ENCODE data around the gene GCG.

DNA sequence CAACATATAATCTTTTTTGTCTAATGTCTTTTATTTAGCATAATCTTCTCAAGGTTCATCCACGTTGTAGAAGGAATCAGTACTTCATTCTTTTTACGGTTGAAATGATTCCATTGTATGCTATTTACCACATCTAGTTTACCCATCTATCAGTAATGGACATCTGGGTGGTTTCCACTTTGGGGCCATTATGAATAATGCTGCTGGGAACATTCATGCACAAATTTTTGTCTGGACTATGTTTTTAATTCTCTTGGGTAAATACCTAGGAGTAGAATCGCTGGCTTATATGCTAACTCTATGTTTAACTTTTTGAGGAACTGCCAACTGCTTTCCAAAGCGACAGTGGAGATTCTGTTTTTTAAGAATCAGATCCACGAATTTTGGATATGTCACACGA, 7.4 kb upstream of the GCG start:
- TF ChIP-seq, protein P1, sequence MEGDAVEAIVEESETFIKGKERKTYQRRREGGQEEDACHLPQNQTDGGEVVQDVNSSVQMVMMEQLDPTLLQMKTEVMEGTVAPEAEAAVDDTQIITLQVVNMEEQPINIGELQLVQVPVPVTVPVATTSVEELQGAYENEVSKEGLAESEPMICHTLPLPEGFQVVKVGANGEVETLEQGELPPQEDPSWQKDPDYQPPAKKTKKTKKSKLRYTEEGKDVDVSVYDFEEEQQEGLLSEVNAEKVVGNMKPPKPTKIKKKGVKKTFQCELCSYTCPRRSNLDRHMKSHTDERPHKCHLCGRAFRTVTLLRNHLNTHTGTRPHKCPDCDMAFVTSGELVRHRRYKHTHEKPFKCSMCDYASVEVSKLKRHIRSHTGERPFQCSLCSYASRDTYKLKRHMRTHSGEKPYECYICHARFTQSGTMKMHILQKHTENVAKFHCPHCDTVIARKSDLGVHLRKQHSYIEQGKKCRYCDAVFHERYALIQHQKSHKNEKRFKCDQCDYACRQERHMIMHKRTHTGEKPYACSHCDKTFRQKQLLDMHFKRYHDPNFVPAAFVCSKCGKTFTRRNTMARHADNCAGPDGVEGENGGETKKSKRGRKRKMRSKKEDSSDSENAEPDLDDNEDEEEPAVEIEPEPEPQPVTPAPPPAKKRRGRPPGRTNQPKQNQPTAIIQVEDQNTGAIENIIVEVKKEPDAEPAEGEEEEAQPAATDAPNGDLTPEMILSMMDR (conservative IDR thresholded peaks at IDR 0.05): no peak
- no peak for TF ChIP-seq EZH2 (IDR thresholded peaks at IDR 0.05; ENCODE audit: low read depth)
